Liver (tissue), 9 donors: ENCODE measurements around the gene PBX4. TPM values are rescaled to one million over a fixed set of nuclear protein-coding genes. Genes with fewer than 3 reads are reported as not detected.

Source experiments
- DNase-seq: peaks from one replicate; pipeline ENCODE4 v3.0.0-alpha.2; 2017; ENCODE audit warnings: low spot score
- H3K27ac ChIP-seq, 2 donors: one replicate each; pipeline ENCODE4 v1.7.0; 2013; ENCODE audit warnings: inconsistent platforms in 2 of 2, low read length in 2 of 2, control low read depth in 1 of 2, low read depth in 1 of 2, mild to moderate bottlenecking in 1 of 2
- H3K27me3 ChIP-seq, 4 donors: one replicate each; pipeline versions ENCODE4 v1.6.1 to v1.7.0; 2013; ENCODE audit warnings: low read length in 3 of 4, inconsistent platforms in 1 of 4, mild to moderate bottlenecking in 1 of 4, moderate library complexity in 1 of 4; ENCODE audit not compliant: control insufficient read depth in 4 of 4, insufficient read depth in 4 of 4
- H3K36me3 ChIP-seq, 4 donors: one replicate each; pipeline versions ENCODE4 v1.6.1 to v1.7.0; 2013; ENCODE audit warnings: low read length in 3 of 4, mild to moderate bottlenecking in 3 of 4, low read depth in 1 of 4, moderate library complexity in 1 of 4; ENCODE audit not compliant: control insufficient read depth in 4 of 4, insufficient read depth in 3 of 4
- H3K4me1 ChIP-seq, 4 donors: one replicate each; pipeline versions ENCODE4 v1.6.1 to v1.7.0; 2013; ENCODE audit warnings: low read length in 3 of 4, mild to moderate bottlenecking in 3 of 4, moderate library complexity in 1 of 4; ENCODE audit not compliant: control insufficient read depth in 4 of 4, insufficient read depth in 4 of 4
- H3K4me3 ChIP-seq, 3 donors: one replicate each; pipeline versions ENCODE4 v1.6.1 to v1.7.0; 2013; ENCODE audit warnings: low read length in 3 of 3, control low read depth in 1 of 3, low read depth in 1 of 3, mild to moderate bottlenecking in 1 of 3
- H3K9ac ChIP-seq, 2 donors: one replicate each; pipeline ENCODE4 v1.7.0; 2013; ENCODE audit warnings: low read length in 2 of 2, mild to moderate bottlenecking in 2 of 2, moderate library complexity in 2 of 2, control low read depth in 1 of 2, low read depth in 1 of 2
- H3K9me3 ChIP-seq, 4 donors: one replicate each; pipeline versions ENCODE4 v1.6.1 to v1.7.0; 2013; ENCODE audit warnings: low read length in 3 of 4; ENCODE audit not compliant: control insufficient read depth in 4 of 4
- ATF3 ChIP-seq: IDR thresholded peaks from 2 replicates; pipeline ENCODE4 v1.6.1; 2016; ENCODE audit warnings: antibody characterized with exemption
- CTCF ChIP-seq: fragments of 150-350 bp; IDR thresholded peaks from 2 replicates; pipeline ENCODE4 v1.5.1; 2017; ENCODE audit warnings: improper control_type of control experiment, low read depth, low read length; ENCODE audit not compliant: missing input control
- EGR1 ChIP-seq, 2 donors: IDR thresholded peaks; 2 replicates each; pipeline ENCODE4 v1.6.1; 2016 to 2018; ENCODE audit warnings: antibody characterized with exemption in 2 of 2, low read depth in 2 of 2
- FOXA1 ChIP-seq: IDR thresholded peaks from 2 replicates; pipeline ENCODE4 v1.6.1; 2016; ENCODE audit warnings: antibody characterized with exemption
- FOXA2 ChIP-seq: IDR thresholded peaks from 2 replicates; pipeline ENCODE4 v1.6.1; 2016; ENCODE audit warnings: antibody characterized with exemption
- GABPA ChIP-seq, 2 donors: IDR thresholded peaks in 1 of 2; conservative IDR thresholded peaks in 1 of 2; 2 replicates each; pipeline ENCODE4 v1.6.1; 2016; ENCODE audit warnings: antibody characterized with exemption in 2 of 2, mild to moderate bottlenecking in 1 of 2, moderate library complexity in 1 of 2
- HNF4A ChIP-seq, 2 donors: conservative IDR thresholded peaks; 2 replicates each; pipeline ENCODE4 v1.6.1; 2016; ENCODE audit warnings: antibody characterized with exemption in 2 of 2, mild to moderate bottlenecking in 2 of 2
- HNF4G ChIP-seq: IDR thresholded peaks from 2 replicates; pipeline ENCODE4 v1.6.1; 2016; ENCODE audit warnings: antibody characterized with exemption
- JUND ChIP-seq, 2 donors: IDR thresholded peaks; 2 replicates each; pipeline ENCODE4 v1.6.1; 2016; ENCODE audit warnings: antibody characterized with exemption in 2 of 2
- MAX ChIP-seq: IDR thresholded peaks from 2 replicates; pipeline ENCODE4 v1.6.1; 2016; ENCODE audit warnings: antibody characterized with exemption
- NR2F2 ChIP-seq: IDR thresholded peaks from 2 replicates; pipeline ENCODE4 v1.6.1; 2016; ENCODE audit warnings: antibody characterized with exemption
- RAD21 ChIP-seq, 2 donors: IDR thresholded peaks; 2 replicates each; pipeline ENCODE4 v1.6.1; 2016; ENCODE audit warnings: antibody characterized with exemption in 2 of 2, mild to moderate bottlenecking in 2 of 2
- RXRA ChIP-seq, 2 donors: IDR thresholded peaks; 2 replicates each; pipeline ENCODE4 v1.6.1; 2017 to 2018; ENCODE audit warnings: antibody characterized with exemption in 2 of 2, mild to moderate bottlenecking in 1 of 2
- SP1 ChIP-seq: IDR thresholded peaks from 2 replicates; pipeline ENCODE4 v1.6.1; 2018; ENCODE audit warnings: antibody characterized with exemption, mild to moderate bottlenecking
- TAF1 ChIP-seq: conservative IDR thresholded peaks from 2 replicates; pipeline ENCODE4 v1.6.1; 2016; ENCODE audit warnings: antibody characterized with exemption, mild to moderate bottlenecking
- YY1 ChIP-seq: IDR thresholded peaks from 2 replicates; pipeline ENCODE4 v1.6.1; 2016; ENCODE audit warnings: antibody characterized with exemption, mild to moderate bottlenecking
- WGBS: extraction: QIAGEN DNeasy Blood & Tissue Kit; methylation state at CpG from one replicate; pipeline ENCODE4 v1.1.7; 2013; 5-methylcytosine and 5-hydroxymethylcytosine counted together
- polyA plus RNA-seq, 2 donors: library from polyadenylated mRNA; stranded (reverse) in 1 of 2; unstranded in 1 of 2; fragments of 200-250 nt in 1 of 2; fragments of >200 nt in 1 of 2; fragmentation: Nextera tagmentation in 1 of 2; extraction: Ambion mirVana in 1 of 2; gene quantifications; one replicate each; pipeline versions ENCODE4 v1.2.1 to v1.2.3, GENCODE V29; 2013 to 2015
- total RNA-seq, 2 donors: library from RNA; depleted of rRNA; stranded (reverse); fragments of >200 nt; gene quantifications; one replicate each; pipeline ENCODE4 v1.2.3, GENCODE V29; 2014
- TF ChIP-seq, protein P1 (sequence below): IDR thresholded peaks from 2 replicates; pipeline ENCODE4 v1.6.1; 2016; ENCODE audit warnings: antibody characterized with exemption
- TF ChIP-seq, protein P2 (sequence below): IDR thresholded peaks from 2 replicates; pipeline ENCODE4 v1.6.1; 2016; ENCODE audit warnings: antibody characterized with exemption, mild to moderate bottlenecking
- donor health status: healthy.
- donor health status: healthy.
- donor health status: healthy.
- donor health status: healthy.
- donor health status: healthy.

The PBX4 gene
- total and polyA plus RNA-seq, 4 donors = 0.19 to 0.59 (median 0.21) TPM; not detected in 1

GRCh38 chr19:19546751-19547162, 71.7 kb downstream of the PBX4 start:
- no peak overlapping the region for H3K9ac ChIP-seq
- H3K27ac ChIP-seq = no peak overlapping the region
- no peaks in the 10 kb centered on the region for H3K36me3 ChIP-seq
- H3K9me3 ChIP-seq = no peaks in the 10 kb centered on the region
- WGBS = 66% methylated on average over 19 of the region's 19 CpGs
- TF ChIP-seq FOXA2 = no peak
- TF ChIP-seq NR2F2 = no peak
- TF ChIP-seq YY1 = no peak
- TF ChIP-seq HNF4G = no peak
- no peak for TF ChIP-seq FOXA1
- TF ChIP-seq MAX = no peak
- no peak for TF ChIP-seq ATF3
- TF ChIP-seq, protein P1, sequence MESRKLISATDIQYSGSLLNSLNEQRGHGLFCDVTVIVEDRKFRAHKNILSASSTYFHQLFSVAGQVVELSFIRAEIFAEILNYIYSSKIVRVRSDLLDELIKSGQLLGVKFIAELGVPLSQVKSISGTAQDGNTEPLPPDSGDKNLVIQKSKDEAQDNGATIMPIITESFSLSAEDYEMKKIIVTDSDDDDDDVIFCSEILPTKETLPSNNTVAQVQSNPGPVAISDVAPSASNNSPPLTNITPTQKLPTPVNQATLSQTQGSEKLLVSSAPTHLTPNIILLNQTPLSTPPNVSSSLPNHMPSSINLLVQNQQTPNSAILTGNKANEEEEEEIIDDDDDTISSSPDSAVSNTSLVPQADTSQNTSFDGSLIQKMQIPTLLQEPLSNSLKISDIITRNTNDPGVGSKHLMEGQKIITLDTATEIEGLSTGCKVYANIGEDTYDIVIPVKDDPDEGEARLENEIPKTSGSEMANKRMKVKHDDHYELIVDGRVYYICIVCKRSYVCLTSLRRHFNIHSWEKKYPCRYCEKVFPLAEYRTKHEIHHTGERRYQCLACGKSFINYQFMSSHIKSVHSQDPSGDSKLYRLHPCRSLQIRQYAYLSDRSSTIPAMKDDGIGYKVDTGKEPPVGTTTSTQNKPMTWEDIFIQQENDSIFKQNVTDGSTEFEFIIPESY = no peak
- TF ChIP-seq TAF1 = no peak
- TF ChIP-seq, protein P2, sequence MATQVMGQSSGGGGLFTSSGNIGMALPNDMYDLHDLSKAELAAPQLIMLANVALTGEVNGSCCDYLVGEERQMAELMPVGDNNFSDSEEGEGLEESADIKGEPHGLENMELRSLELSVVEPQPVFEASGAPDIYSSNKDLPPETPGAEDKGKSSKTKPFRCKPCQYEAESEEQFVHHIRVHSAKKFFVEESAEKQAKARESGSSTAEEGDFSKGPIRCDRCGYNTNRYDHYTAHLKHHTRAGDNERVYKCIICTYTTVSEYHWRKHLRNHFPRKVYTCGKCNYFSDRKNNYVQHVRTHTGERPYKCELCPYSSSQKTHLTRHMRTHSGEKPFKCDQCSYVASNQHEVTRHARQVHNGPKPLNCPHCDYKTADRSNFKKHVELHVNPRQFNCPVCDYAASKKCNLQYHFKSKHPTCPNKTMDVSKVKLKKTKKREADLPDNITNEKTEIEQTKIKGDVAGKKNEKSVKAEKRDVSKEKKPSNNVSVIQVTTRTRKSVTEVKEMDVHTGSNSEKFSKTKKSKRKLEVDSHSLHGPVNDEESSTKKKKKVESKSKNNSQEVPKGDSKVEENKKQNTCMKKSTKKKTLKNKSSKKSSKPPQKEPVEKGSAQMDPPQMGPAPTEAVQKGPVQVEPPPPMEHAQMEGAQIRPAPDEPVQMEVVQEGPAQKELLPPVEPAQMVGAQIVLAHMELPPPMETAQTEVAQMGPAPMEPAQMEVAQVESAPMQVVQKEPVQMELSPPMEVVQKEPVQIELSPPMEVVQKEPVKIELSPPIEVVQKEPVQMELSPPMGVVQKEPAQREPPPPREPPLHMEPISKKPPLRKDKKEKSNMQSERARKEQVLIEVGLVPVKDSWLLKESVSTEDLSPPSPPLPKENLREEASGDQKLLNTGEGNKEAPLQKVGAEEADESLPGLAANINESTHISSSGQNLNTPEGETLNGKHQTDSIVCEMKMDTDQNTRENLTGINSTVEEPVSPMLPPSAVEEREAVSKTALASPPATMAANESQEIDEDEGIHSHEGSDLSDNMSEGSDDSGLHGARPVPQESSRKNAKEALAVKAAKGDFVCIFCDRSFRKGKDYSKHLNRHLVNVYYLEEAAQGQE = no peak
- TF ChIP-seq GABPA (IDR thresholded peaks at IDR 0.05 in 1 of 2, conservative IDR thresholded peaks at IDR 0.05 in 1 of 2) = no peak
- H3K4me3 ChIP-seq = no peak overlapping the region
- H3K4me1 ChIP-seq = no peaks in the 10 kb centered on the region
- peaks cover 0 to 6% (median under 1%) of the 10 kb centered on the region in 4 donors for H3K27me3 ChIP-seq
- DNase-seq = no peak

- no peaks in the 10 kb centered on the region for H3K36me3 ChIP-seq
- TF ChIP-seq EGR1 (IDR thresholded peaks at IDR 0.05; ENCODE audit: low read depth in 2 of 2) = no peak
- TF ChIP-seq MAX = no peak
- TF ChIP-seq RXRA (IDR thresholded peaks at IDR 0.05) = no peak
- TF ChIP-seq HNF4G = no peak
- no peak for TF ChIP-seq JUND (IDR thresholded peaks at IDR 0.05)
- no peak for TF ChIP-seq RAD21 (IDR thresholded peaks at IDR 0.05)
- TF ChIP-seq, protein P2 = no peak
- TF ChIP-seq CTCF = no peak
- TF ChIP-seq YY1 = no peak
- no peak for TF ChIP-seq HNF4A (conservative IDR thresholded peaks at IDR 0.05)
- TF ChIP-seq TAF1 = no peak
- no peak for TF ChIP-seq NR2F2
- no peak for TF ChIP-seq FOXA1
- no peak for TF ChIP-seq GABPA (IDR thresholded peaks at IDR 0.05 in 1 of 2, conservative IDR thresholded peaks at IDR 0.05 in 1 of 2)
- TF ChIP-seq SP1 = no peak
- TF ChIP-seq, protein P1 = no peak
- H3K27me3 ChIP-seq = peaks cover 0 to 6% (median 2%) of the 10 kb centered on the region in 4 donors
- H3K27ac ChIP-seq = no peak overlapping the region
- WGBS = 95% methylated on average over 23 of the region's 23 CpGs
- no peaks in the 10 kb centered on the region for H3K9me3 ChIP-seq
- no peak overlapping the region for H3K4me3 ChIP-seq
- peaks cover 0 to 7% (median 4%) of the 10 kb centered on the region in 4 donors for H3K4me1 ChIP-seq
- no peak overlapping the region for H3K9ac ChIP-seq
- no peak for DNase-seq
Observed at GRCh38 chr19:19545707-19546106, 72.8 kb downstream of the PBX4 start.
